ENCODE measurements around the gene RHOF. TPM values are rescaled to one million over a fixed set of nuclear protein-coding genes. Genes with fewer than 3 reads are reported as not detected.

Gene RHOF
- total and polyA plus RNA-seq, 2 of the 13 experiments (the other 11 are each of a cell fraction or from before 2014, with no cell fraction given): 14.6 to 32.2 TPM

DNA sequence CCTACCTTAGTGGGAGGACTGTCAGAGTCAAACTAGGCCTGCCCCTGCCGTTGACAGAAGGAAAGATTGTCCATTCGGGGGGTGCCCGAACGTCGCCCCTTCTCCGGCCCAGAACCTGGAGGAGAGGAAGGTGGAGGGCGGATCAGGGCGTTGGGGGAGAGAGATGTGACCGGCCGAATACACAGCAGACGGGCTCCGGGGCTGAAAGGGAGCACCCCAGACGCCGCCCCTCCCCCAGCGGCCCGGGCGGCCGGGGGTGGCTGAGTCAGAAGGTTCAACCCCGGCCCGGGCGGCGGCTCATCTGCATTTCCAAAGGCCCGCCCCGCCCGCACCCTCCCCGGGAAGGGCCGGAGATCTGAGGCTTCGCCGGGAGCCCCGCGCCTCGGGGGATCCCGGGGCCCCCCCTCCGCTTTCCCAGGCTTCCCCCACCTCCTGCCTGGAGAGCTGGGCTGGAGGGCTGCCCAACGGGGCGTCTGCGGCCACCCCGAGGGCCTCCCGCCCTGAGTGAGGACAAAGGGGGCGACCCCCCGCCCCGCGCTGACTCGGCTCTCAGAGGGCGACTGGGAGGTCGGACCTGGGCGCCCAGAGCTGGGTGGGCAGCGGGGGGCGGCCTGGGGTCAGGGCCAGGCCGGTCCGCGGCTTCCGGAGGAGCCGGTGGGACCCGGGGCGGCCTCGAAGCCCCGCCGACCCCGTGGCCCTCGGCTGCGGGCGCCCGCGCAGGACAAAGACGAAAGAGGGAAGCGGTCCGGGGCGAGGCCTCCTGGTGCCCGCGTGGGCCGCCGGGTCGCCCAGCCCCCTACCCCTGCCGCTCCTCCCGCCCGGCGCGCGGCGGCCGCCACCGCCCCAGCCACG, 6.6 kb upstream of the RHOF start (continued):
- no peak for TF ChIP-seq TEAD2 (CRISPR knock-in tag; IDR thresholded peaks at IDR 0.05)
- TF ChIP-seq IRF2 (CRISPR knock-in tag; IDR thresholded peaks at IDR 0.05): no peak; the same call in 1 of the 2 replicates
- peak; percentile 37; the same call in 1 of the 2 replicates for TF ChIP-seq ZNF770 (CRISPR knock-in tag; IDR thresholded peaks at IDR 0.05)
- TF ChIP-seq SAP130 (CRISPR knock-in tag; IDR thresholded peaks at IDR 0.05; ENCODE audit: low read depth): peak; percentile 76
- TF ChIP-seq, protein P1, sequence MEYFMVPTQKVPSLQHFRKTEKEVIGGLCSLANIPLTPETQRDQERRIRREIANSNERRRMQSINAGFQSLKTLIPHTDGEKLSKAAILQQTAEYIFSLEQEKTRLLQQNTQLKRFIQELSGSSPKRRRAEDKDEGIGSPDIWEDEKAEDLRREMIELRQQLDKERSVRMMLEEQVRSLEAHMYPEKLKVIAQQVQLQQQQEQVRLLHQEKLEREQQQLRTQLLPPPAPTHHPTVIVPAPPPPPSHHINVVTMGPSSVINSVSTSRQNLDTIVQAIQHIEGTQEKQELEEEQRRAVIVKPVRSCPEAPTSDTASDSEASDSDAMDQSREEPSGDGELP (IDR thresholded peaks at IDR 0.05; ENCODE audit: borderline replicate concordance, low read depth): peak; percentile 49; the same call in 1 of the 2 replicates
- TF ChIP-seq PAXIP1 (CRISPR knock-in tag; conservative IDR thresholded peaks at IDR 0.05): peak; percentile 71
- no peak for TF ChIP-seq ZBTB1 (CRISPR knock-in tag; IDR thresholded peaks at IDR 0.05; ENCODE audit: borderline replicate concordance)
- no peak for TF ChIP-seq TCF12 (IDR thresholded peaks at IDR 0.05)
- TF ChIP-seq TCF12 (CRISPR knock-in tag; IDR thresholded peaks at IDR 0.05): peak; percentile 61; the same call in 1 of the 2 replicates
- TF ChIP-seq ZBTB7A (CRISPR knock-in tag; IDR thresholded peaks at IDR 0.05): peak; percentile 74; the same call in 1 of the 2 replicates
- TF ChIP-seq ZBTB7B (CRISPR knock-in tag; IDR thresholded peaks at IDR 0.05): no peak; the same call in 1 of the 2 replicates
- no peak for TF ChIP-seq SYNCRIP (IDR thresholded peaks at IDR 0.05; ENCODE audit: insufficient read depth, low read depth, low read length)
- TF ChIP-seq ZNF724P (CRISPR knock-in tag; IDR thresholded peaks at IDR 0.05; ENCODE audit: borderline replicate concordance): no peak
- peak; percentile 68; the same call in 1 of the 2 replicates for TF ChIP-seq ZNF546 (CRISPR knock-in tag; conservative IDR thresholded peaks at IDR 0.05)
- 0 out of 2 replicates have a peak, but pooled peaks have one; percentile 25 for TF ChIP-seq KLF12 (CRISPR knock-in tag; IDR thresholded peaks at IDR 0.05; ENCODE audit: borderline replicate concordance)
- no peak for TF ChIP-seq CREB3 (CRISPR knock-in tag; IDR thresholded peaks at IDR 0.05)

Data from HepG2 (cell line).